Measurements from ENCODE around the gene TMEM108.

Gene TMEM108

DNA sequence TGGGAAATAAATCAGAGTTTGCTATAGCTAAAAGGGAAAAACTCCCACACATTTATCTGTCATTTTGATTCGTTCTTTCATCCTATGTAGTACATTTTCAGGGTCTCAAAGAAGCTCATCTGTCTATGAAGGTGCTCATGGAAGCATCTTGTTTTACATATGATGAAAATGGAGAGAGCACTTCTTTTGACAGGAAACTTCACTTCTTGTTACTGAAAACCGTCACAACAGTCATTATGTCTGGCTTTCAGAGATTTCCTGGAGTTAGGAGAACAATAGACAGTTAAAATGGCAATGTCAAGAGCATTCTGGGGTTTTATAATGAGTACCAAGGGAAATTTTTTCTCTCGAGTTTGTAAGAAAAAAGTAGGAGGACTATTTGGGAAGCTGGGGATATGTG, 83.3 kb downstream of the TMEM108 start:
- no peak for DNase-seq

DNA sequence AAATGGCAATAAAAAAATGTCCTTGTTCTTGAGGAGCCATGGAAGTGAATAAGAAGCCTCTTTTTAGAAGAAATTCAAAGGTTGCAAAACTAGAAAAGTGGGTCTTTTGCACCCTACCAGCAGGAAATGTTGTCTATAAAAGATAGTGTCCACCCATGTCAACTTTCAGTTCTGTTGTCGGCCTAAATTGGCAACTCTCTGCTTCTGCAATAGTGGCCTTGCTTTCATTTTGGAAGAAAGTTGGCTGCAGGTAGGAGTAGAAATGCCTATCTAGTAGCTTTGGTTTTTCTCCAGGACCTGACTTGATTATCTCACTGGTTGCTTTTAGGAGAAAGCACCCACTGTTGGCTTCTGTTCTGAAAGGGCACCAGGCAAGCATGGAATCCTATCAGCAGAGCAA, 85.4 kb downstream of the TMEM108 start:
- DNase-seq: no peak

GRCh38 chr3:133124511-133124910, 86.3 kb downstream of the TMEM108 start:
- DNase-seq: no peak

DNA sequence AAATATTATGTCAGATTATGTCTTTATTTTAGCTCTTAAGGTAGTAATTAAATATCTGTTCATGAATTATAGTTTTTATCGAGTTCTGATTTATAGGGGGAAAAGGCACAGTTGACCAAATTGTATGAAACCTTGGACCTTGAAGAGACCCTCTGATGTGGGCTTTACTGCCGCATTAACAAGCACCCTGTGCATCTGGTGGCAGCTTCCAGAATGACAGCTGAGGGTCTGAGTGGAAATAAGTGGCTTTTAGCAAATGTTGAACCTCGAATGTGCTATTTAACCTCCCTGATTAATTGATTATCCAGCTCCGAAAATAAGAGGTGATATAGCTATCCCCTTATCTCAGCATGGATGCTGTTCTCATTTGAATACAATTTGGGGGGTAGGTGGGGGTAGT, 87.0 kb downstream of the TMEM108 start:
- DNase-seq: no peak

DNA sequence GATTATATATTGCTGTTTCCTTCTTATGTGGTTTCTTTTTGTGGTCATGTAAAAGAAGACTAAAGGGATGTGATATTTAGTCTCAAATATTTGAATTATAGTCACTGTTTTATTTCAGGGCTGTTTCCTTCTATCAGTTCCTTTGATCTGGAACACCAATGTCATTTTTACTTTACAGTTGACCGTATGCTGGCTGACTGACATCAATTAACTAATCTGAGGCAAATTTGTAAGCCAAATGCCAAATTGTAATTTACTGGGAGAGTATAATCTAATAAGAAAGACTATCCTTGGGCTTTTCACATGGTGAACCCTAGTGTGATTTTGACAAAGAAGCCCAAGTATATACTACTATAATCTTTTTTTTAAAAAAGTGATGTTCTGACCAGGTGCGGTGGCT, 87.6 kb downstream of the TMEM108 start:
- no peak for DNase-seq

DNA sequence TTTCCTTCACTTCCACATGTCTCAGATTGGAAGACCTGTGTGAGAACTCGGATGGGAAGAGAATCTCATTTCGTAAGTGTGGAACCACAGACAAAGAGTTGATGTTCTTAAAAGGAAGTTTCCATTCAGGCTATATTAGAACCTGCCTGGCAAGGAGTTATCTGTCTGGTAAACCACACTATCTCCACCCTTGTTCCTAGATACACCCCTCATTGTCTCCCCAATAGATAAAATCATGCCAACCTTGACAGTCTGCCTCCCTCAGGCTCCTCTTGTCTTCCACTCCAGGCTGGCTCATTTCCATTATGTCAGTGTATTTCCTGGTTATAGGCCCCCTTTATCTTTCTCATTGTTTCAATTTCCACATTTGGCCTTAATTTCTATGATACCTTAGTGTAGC, 89.2 kb downstream of the TMEM108 start:
- no peak for DNase-seq

- DNase-seq: no peak
Observed at GRCh38 chr3:133130168-133130567, 92.0 kb downstream of the TMEM108 start.

GRCh38 chr3:133135306-133135705, 97.1 kb downstream of the TMEM108 start:
- DNase-seq: no peak

DNA sequence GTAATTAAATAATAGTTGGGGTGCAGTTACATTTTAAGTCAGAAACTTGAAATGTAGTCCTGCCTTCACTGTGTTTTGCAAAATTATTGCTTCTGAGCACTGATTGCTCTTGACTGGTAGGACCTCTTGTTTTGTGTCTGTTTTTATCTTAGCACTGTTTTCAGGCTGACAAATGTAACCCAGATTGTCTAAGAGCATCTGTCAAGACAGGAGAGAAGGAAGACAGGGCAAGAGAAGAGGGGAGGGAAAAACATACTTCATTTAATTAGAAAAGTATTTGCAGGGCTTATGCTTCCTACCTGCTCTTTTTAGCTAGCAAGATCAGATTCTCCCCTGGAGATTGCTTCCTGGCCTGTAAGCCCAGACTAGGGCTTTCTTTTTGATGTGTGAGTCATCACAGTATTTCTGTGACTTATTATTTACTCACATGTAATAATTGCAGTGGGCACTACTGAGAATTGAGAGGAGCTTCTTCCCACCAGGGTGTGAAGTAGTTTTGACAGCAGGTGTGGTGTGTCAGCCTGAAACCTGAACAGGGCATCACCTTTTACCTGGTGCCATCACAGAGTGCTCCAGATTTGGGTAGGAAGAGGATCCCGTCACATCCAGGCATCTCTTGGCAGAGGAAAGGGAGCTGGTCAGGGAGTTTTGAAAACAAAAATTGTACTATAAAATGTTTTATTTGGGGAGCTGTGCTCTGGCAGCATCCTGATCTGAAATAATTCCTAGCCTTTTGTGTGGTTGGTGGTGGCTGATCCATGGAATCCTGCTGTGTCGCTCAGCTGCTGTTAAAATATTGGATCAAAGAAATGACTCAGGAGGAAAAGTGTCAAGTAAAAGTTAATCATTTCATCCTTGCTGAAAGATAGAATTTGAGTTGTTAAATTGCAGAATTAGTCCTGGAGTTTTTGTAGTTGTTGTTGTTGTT, 98.2 kb downstream of the TMEM108 start:
- DNase-seq: no peak

GRCh38 chr3:133137042-133137996, 99.1 kb downstream of the TMEM108 start:
- no peak for DNase-seq

DNA sequence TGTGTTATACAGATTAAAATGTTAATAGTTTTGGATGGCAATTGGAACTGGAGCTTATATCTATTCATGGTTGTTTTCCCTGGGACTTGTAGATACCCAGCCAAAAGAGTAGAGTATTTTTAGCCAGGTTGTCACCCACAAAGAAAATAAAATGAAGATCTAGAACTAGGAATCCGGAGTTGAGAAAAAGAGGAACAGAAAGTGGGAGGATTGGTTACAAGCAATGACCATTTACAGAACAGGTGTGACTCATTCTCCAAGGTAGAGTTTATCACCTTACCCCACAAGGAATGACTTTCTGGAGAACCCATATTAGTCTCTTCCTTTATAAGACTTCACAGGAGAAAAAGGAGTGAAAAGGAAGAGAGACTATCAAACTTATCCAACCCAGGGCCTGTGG, 99.8 kb downstream of the TMEM108 start:
- DNase-seq: no peak

- DNase-seq: no peak
Observed at GRCh38 chr3:133152056-133152455, 113.9 kb downstream of the TMEM108 start.

GRCh38 chr3:133152681-133153220, 114.6 kb downstream of the TMEM108 start:
- no peak for DNase-seq

DNA sequence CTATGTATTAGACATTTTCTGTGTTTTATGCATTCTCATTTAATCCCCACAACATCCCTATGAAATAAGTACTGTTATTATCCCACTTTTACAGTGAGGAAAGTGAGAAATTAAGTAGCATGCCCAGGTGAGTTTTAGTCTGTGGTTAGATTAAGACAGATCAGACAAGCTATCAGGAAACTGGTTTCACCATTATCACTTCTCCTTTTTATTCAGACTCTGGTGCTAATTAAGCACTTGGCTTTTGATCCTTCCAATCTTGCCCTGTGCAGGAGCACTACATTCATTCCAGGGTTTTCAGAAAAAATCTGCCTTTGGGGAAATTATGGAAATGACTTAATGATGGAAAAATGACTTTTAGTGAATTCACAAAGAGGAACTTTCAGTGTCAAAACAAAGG, 115.2 kb downstream of the TMEM108 start:
- DNase-seq: no peak

GRCh38 chr3:133157716-133158115, 119.5 kb downstream of the TMEM108 start:
- no peak for DNase-seq

DNA sequence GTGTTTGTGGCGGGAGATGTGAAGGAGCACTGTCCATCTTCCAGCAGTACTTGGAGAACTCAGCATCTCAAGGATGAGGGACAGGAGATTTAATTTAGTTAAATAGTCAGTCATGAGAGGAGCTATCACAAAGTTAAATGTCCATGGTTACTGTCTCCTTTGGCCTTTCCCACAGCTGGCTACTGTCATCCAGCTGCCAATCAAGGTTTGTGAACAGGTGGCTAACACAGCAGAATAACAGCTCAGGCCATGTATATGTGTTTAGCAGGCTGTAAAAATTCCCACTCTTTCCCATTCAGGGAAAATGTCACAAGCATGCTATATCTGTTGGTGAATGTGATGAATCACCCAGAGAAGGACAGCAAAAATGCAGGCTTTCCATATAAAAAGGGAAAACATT, 120.5 kb downstream of the TMEM108 start:
- no peak for DNase-seq

- DNase-seq: no peak
Observed at GRCh38 chr3:133159498-133160475, 121.6 kb downstream of the TMEM108 start.

GRCh38 chr3:133161656-133162055, 123.5 kb downstream of the TMEM108 start:
- no peak for DNase-seq

GRCh38 chr3:133162265-133162664, 124.1 kb downstream of the TMEM108 start:
- no peak for DNase-seq

- no peak for DNase-seq
Observed at GRCh38 chr3:133162670-133163305, 124.6 kb downstream of the TMEM108 start.

GRCh38 chr3:133167340-133168024, 129.3 kb downstream of the TMEM108 start:
- no peak for DNase-seq
